Skeletal muscle satellite cell (primary cell): ENCODE measurements around the gene DPP10.
"Not testable (repeated sequence)": the region's sequence is repeated elsewhere in the genome, so short reads cannot be mapped to it uniquely, and the experiment has no call there.

ENCODE experiments used
- H3K27me3 ChIP-seq: 2 replicates; pipeline ENCODE4 v1.7.0; 2013; ENCODE audit warnings: low read length; ENCODE audit not compliant: control insufficient read depth, insufficient read depth
- H3K36me3 ChIP-seq: 2 replicates; pipeline ENCODE4 v1.7.0; 2013; ENCODE audit warnings: mild to moderate bottlenecking, control low read depth, low read length; ENCODE audit not compliant: insufficient read depth
- H3K4me1 ChIP-seq: 2 replicates; pipeline ENCODE4 v1.7.0; 2013; ENCODE audit warnings: low read length; ENCODE audit not compliant: control insufficient read depth, insufficient read depth
- H3K4me2 ChIP-seq: 2 replicates; pipeline ENCODE4 v1.7.0; 2013; ENCODE audit warnings: mild to moderate bottlenecking, low read length
- H3K4me3 ChIP-seq: 2 replicates; pipeline ENCODE4 v1.7.0; 2013; ENCODE audit warnings: low read length
- H3K9ac ChIP-seq: 2 replicates; pipeline ENCODE4 v1.7.0; 2013; ENCODE audit warnings: mild to moderate bottlenecking, low read depth, low read length, moderate library complexity
- H3K9me3 ChIP-seq: replicated peaks from 2 replicates; pipeline ENCODE4 v1.7.0; 2013; ENCODE audit warnings: mild to moderate bottlenecking, control low read depth, low read length

Gene DPP10

GRCh38 chr2:114517580-114517979 lies 75.1 kb downstream of the DPP10 start:
- Histone ChIP-seq H3K9me3 (peaks cover 6% of the 10 kb centered on the region), H3K36me3 (no peaks in the 10 kb centered on the region), H3K27me3 (no peaks in the 10 kb centered on the region), H3K4me3 (no peak overlapping the region), H3K4me1 (no peaks in the 10 kb centered on the region), H3K4me2 (no peak overlapping the region), H3K9ac (no peak overlapping the region)

- no peak overlapping the region for H3K9ac ChIP-seq
- H3K4me2 ChIP-seq: no peak overlapping the region
- no peak overlapping the region for H3K4me3 ChIP-seq
- H3K4me1 ChIP-seq: no peaks in the 10 kb centered on the region
- H3K9me3 ChIP-seq: peaks cover 6% of the 10 kb centered on the region
- H3K27me3 ChIP-seq: no peaks in the 10 kb centered on the region
- no peaks in the 10 kb centered on the region for H3K36me3 ChIP-seq
These were observed 76.3 kb downstream of the DPP10 start for GRCh38 chr2:114518738-114519137.

GRCh38 chr2:114522612-114523011 lies 80.2 kb downstream of the DPP10 start:
- not testable (repeated sequence) for H3K36me3 ChIP-seq, H3K27me3 ChIP-seq, H3K4me3 ChIP-seq

GRCh38 chr2:114525955-114526354 lies 83.5 kb downstream of the DPP10 start:
- no peak overlapping the region for H3K9ac ChIP-seq
- H3K27me3 ChIP-seq: no peaks in the 10 kb centered on the region
- H3K4me1 ChIP-seq: no peaks in the 10 kb centered on the region
- H3K9me3 ChIP-seq: no peaks in the 10 kb centered on the region
- no peaks in the 10 kb centered on the region for H3K36me3 ChIP-seq
- H3K4me2 ChIP-seq: no peak overlapping the region
- no peak overlapping the region for H3K4me3 ChIP-seq

More at GRCh38 chr2:114522612-114523011, 80.2 kb downstream of the DPP10 start:
- not testable (repeated sequence) for H3K4me2 ChIP-seq, H3K4me1 ChIP-seq, H3K9ac ChIP-seq, H3K9me3 ChIP-seq

GRCh38 chr2:114526841-114527240 lies 84.4 kb downstream of the DPP10 start:
- Histone ChIP-seq H3K9ac (no peak overlapping the region), H3K9me3 (no peaks in the 10 kb centered on the region), H3K27me3 (no peaks in the 10 kb centered on the region), H3K4me2 (no peak overlapping the region), H3K4me1 (no peaks in the 10 kb centered on the region), H3K36me3 (no peaks in the 10 kb centered on the region), H3K4me3 (no peak overlapping the region)

- Histone ChIP-seq H3K9ac (no peak overlapping the region), H3K4me1 (no peaks in the 10 kb centered on the region), H3K27me3 (no peaks in the 10 kb centered on the region), H3K4me2 (no peak overlapping the region), H3K4me3 (no peak overlapping the region), H3K9me3 (no peaks in the 10 kb centered on the region), H3K36me3 (no peaks in the 10 kb centered on the region)
These were observed 85.0 kb downstream of the DPP10 start for GRCh38 chr2:114527330-114527983.

GRCh38 chr2:114534116-114535084 lies 92.0 kb downstream of the DPP10 start:
- Histone ChIP-seq H3K9ac (no peak overlapping the region), H3K9me3 (no peaks in the 10 kb centered on the region), H3K27me3 (no peaks in the 10 kb centered on the region), H3K4me3 (no peak overlapping the region), H3K36me3 (no peaks in the 10 kb centered on the region), H3K4me2 (no peak overlapping the region), H3K4me1 (no peaks in the 10 kb centered on the region)

- Histone ChIP-seq H3K9me3 (no peaks in the 10 kb centered on the region), H3K36me3 (no peaks in the 10 kb centered on the region), H3K4me3 (no peak overlapping the region), H3K27me3 (no peaks in the 10 kb centered on the region), H3K4me1 (no peaks in the 10 kb centered on the region), H3K4me2 (no peak overlapping the region), H3K9ac (no peak overlapping the region)
These were observed 95.3 kb downstream of the DPP10 start for GRCh38 chr2:114537777-114538176.

- no peaks in the 10 kb centered on the region for H3K27me3 ChIP-seq
- H3K9me3 ChIP-seq: no peaks in the 10 kb centered on the region
- H3K4me3 ChIP-seq: no peak overlapping the region
- no peak overlapping the region for H3K4me2 ChIP-seq
- H3K4me1 ChIP-seq: no peaks in the 10 kb centered on the region
- no peaks in the 10 kb centered on the region for H3K36me3 ChIP-seq
- no peak overlapping the region for H3K9ac ChIP-seq
These were observed 100.3 kb downstream of the DPP10 start for GRCh38 chr2:114542695-114543094.

GRCh38 chr2:114543236-114543766 lies 100.9 kb downstream of the DPP10 start:
- Histone ChIP-seq H3K9ac (no peak overlapping the region), H3K27me3 (no peaks in the 10 kb centered on the region), H3K4me3 (no peak overlapping the region), H3K9me3 (no peaks in the 10 kb centered on the region), H3K4me2 (no peak overlapping the region), H3K36me3 (no peaks in the 10 kb centered on the region), H3K4me1 (no peaks in the 10 kb centered on the region)

- H3K9me3 ChIP-seq: no peaks in the 10 kb centered on the region
- no peak overlapping the region for H3K4me2 ChIP-seq
- H3K4me3 ChIP-seq: no peak overlapping the region
- H3K4me1 ChIP-seq: no peaks in the 10 kb centered on the region
- no peaks in the 10 kb centered on the region for H3K36me3 ChIP-seq
- no peak overlapping the region for H3K9ac ChIP-seq
- no peaks in the 10 kb centered on the region for H3K27me3 ChIP-seq
These were observed 102.6 kb downstream of the DPP10 start for GRCh38 chr2:114545052-114545451.
